Umbilical cord (tissue), 2 donors: ENCODE data around the gene MYO1F. TPM values are rescaled to one million over a fixed set of nuclear protein-coding genes. Genes with fewer than 3 reads are reported as not detected.
"Not testable (repeated sequence)": the region's sequence is repeated elsewhere in the genome, so short reads cannot be mapped to it uniquely, and the experiment has no call there.

ENCODE experiments used
- DNase-seq: peaks from one replicate; pipeline ENCODE4 v3.0.0-alpha.2; 2015; ENCODE audit warnings: low spot score
- total RNA-seq: library from RNA; depleted of rRNA; stranded (reverse); fragments of >200 nt; gene quantifications from one replicate; pipeline ENCODE4 v1.2.3, GENCODE V29; 2014; ENCODE audit warnings: low replicate concordance; ENCODE audit not compliant: insufficient read depth

The MYO1F gene
- total RNA-seq, 1 donor from 2014 or later: 20.2 TPM

DNA sequence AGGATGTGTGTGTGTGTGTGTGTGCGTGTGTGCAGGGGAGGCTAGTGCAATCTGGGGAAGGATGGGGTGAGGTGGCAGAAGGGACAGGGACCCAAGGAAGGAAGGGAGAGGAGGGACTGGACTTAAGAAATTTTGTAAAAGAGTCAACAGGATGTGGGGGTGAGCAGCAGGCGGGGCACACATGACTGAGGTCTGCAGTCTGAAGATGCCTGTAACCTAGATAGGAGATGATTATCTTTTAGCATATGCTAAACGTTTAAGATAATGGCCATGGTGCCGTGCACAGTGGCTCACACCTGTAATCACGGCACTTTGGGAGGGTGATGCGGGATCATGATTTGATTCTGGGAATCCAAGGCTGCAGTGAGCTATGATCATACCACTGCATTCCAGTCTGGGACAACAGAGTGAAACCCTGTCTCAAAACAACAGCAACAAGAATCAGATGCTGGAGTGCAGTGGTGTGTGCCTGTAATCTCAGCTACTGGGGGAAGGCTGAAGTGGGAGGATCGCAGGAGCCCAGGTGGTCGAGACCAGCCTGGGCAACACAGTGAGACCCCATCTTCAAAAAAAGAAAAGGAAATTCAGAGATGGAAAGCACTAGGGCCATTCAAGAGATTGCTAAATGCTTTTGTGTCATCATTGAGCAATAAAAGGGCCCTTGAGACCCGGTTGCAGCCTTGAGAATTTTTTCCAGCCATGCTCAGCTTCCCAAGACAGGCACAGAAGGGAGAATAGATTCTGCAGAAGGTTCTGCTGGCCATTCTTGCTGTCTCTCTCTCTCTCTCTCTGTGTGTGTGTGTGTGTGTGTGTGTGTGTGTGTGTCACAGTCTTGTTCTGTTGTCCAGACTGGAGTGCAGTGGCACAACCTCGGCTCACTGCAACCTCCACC, 59.4 kb downstream of the MYO1F start:
- no peak for DNase-seq

DNA sequence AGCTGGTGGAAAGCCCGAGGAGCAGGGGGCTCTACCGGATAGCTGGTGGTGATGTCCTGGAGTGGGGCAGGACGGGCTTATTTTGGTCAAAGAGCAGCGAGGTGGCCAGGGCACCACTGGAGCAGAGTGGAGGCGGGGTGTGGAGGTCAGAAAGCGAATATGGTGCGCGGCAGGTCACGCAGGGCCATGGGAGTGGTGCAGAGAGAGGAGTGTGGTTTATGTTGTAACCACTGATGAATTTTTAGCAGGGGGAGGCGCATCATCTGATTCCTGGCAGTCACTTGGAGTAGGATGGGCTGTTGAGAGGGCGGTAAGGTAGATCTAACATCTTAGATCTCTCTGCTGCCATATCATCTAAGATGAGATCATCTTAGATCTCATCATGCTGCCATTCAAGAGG, 61.9 kb downstream of the MYO1F start:
- no peak for DNase-seq

DNA sequence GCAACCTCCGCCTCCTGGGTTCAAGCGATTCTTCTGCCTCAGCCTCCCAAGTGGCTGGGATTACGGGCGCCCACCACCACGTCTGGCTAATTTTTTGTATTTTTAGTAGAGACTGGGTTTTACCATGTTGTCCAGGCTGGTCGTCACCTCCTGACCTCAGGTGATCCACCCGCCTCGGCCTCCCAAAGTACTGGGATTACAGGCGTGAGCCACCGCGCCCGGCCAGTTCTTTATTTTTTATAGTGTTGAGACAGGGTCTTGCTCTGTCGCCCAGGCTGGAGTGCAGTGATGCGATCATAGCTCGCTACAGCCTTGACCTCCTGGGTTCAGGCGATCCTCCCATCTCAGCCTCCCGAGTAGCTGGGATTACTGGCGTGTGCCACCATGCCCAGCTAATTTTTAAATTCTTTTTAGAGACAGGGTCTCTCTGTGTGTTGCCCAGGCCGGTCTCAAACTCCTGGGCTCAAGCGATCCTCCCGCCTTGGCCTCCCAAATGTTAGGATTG, 62.7 kb downstream of the MYO1F start:
- DNase-seq: not testable (repeated sequence)

DNA sequence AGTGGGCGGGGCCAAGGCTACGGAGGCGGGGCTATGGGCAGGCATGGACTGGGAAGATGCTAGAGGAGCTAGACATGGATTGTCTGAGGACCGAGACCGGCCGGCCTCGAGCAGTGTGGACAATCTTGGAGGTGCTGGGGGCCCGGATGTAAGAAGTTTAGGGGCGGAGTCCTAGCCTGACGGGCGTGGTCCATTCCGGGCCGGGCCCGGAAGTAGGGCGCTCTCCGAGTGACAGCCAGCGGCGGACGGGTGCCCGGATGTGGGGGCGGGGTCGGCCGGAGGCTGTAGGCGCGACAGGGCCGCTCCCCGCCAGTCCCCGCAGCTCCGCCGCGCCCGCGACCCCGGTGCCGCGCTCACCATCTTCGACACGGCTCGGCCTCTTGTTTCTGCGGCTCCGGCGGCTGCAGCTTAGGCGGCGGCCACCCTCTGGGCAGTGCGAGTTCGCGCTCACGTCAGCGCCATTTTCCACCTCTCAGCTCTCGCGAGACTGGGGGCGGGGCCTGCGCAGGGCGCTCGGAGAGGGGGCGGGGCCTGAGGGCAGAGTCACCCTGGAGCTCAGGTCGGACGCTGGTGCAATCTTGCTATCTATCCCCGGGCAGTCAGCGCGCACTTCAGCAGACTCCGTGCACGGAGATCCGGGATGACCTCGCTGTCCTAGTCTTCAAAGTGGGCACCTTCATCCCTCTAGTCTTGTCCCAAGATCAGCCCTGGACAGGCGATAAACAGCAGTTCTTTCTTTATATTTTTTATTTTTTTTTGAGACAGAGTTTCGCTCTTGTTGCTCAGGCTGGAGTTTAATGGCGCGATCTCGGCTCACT, 63.3 kb downstream of the MYO1F start, which contains the start of gene ZNF414:
Gene ZNF414, minus strand, starts transcription at position 481 of the 818 bp plus-strand sequence. Its CDS starts 121 bp downstream, at position 360.
- DNase-seq: peak; percentile 96

DNA sequence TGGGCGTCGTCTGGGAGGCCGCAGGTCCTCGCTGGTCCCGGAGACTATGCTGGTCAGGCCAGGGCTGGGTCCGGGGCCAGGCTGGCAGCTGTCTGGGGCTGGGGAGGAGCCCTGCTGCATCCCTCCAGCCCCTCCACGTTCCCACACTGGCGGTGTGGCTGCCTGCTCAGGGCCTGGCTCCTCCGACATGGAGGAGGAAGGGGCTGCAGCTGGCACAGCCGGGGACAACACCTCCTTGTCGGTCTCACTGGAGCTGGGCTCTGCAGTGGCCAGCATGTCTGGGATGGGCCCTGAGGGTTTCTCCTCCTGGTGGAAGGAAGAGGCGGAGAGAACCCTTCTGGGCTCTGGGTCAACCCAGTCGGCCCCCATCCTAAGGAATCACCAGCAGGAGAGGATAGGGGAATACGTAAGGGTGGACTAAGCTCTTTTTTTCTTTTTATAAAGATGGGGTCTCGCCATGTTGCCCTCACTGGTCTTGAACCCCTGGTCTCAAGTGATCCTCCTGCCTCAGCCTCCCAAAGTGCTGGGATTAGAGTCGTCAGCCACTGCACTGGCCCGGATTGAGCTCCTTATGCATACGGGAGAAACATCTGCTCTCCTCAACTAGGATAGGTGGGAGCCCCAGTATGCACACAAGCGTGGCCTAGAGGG, 64.1 kb downstream of the MYO1F start:
- DNase-seq: no peak

DNA sequence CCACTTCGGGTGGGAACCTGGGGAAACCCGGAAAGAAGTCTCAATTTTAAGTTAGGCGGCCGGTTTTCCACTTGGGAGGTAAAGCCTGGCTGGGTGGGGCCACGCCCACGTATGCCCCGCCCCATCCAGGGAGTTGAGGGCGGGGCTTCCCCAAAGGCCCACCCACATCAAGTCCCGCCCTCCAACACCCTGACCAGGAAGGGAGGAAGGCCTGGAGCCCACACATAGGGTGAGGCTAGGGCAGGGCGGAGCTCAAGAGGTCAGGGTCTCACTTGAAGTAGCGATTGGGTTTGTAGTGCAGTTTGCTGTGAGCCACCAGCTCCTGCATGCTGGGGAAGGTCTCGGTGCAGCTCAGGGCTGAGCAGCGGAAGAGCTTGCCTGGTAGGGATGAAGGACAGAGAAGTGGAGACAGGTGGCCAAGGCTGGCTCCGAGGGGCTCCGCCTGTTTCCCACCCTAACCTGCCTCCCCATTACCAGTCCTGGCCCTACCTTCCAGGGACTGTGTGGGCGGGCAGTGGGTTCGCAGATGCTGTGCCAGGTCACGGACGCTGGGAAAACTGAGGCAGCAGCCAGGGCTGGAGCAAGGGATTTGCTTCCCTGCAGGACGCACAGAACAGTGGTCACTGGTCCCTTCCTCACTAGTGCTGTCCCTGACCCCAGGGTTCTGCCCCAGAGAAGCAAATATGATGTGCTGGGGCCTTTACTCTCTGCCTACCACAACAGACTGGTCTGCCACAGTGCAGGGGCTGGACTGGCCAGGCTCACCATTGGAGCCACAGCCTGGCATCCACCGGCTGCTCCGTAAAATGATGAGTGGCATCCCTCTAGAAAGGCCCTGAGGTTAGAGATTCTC, 64.9 kb downstream of the MYO1F start:
- DNase-seq: no peak

DNA sequence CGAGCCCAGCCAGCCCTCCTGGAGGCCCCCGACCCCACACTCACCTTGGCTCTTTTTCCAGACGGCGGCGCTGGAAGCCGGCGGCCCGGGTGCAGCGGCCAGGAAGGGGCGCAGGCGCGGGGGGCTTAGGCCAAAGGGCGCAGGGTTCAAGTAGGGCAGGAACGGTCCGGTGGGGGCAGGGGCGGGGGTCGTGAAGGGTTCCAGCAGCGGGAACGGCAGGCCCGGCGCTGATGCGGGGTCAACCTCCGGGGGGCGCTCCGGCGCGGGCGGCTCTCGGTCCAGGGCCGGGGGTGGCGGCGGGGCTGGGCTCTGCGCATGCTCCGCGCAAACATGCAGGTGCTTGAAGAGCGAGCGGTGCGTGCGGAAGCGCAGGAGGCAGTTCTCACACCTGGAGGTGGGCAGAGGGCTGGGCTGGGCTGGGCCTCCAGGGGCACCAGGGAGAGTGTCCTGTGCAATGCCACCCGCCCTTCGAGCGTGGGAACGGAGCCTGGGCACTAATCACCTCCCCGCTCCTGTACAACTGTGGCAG, 65.6 kb downstream of the MYO1F start:
- DNase-seq: no peak

DNA sequence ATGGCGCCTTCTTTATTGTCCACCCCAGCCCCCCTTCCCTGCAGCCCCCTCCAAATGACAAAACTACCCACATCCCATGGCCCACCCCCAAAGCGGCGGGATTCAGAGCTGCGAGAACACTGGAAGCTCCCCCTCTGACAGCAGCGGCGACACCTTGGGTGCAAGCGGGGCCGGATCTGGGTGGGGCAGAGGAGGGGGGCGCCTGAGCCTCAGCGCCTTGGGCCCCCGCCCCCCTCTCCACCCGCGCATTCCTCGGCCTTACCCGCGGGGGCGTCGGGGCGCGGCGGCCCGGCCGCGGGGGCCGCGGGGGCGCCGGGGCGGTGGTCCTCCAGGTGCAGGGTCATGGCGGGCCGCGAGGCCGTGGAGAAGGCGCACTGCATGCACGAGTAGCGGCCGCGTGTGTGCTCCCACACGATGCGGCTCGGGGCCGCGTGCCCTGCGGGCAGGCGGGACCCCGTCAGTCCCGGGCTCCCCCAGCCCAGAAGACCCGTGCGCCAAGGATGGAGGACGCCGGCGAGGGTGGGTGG, 66.6 kb downstream of the MYO1F start:
- DNase-seq: no peak

DNA sequence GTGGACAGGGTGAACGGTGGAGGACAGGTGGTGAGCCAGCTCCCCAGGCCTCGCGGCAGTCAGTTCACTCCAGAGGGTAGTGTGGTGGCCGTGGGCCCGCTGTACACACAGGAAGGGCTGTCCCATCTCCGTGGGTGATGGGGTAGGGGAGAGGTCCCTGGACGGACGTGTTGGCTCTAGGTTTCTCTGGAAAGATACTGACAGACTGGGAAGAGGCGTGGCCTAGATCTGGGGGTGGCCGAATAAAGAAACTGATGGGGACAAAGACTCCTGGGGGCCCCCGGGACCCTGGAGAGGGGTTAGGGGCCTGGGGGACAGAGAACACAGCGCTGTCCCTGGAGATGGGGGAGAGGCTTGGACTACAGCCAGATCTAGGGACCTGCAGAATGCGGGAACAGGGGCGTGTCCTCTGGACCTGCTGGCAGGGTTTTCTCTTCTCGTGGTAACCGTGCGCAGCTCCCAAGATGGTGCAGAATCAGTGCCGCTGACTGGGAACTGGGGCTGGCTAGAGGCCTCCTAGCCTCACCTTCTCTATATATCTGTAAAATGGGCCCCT, 70.8 kb downstream of the MYO1F start:
- no peak for DNase-seq

DNA sequence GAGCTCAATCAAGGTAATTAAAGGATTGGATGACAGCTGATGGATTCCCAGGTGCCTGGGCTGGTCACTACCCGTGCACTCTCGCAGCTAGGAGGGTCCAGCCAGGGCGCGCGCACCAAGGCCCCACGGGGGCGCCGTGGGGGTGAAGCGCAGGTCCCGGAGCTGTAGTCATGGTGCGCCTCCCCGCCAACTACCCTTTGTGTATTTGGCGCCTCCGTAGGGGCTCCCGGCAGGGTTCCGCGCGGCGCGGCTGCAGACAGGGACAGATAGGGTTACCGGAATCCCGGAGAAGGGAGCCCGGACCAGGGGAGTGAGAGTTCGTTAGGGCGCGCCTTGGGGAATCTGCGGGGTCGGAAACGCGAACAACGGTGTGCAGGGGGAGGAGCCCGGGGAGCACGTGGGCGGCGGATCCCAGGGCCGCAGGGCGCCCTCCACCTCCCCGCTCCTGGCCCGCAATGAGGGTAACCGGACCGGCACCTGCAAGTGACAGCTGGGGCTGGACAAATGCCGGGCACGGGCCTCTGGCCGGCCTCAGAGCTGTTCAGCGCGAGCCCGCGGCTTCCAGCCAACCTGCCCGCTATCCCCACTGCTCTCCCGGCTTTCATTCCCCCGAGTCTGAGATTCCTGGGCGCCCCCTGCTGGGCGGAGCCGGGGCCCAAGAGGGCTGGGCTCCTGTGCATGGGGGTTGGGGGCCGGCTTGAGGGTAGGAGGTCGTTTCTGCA, 71.4 kb downstream of the MYO1F start:
- peak; percentile 75 for DNase-seq

DNA sequence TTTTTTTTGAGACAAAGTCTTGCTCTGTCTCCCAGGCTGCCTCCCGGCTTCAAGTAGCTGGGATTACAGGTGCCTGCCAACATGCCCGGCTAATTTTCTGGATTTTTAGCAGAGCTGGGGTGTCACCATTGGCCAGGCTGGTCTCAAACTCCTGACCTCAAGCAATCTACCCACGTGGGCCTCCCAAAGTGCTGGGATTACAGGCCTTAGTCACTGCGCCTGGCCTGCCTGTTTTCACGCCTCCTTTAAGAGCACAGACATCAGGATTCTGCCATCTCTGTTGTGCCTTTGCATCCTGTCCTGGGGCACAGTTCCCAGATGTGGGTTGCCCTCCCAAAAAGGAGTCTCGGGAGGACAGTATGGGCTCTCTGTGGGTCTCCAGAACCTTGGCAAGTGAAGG, 72.3 kb downstream of the MYO1F start:
- DNase-seq: no peak

DNA sequence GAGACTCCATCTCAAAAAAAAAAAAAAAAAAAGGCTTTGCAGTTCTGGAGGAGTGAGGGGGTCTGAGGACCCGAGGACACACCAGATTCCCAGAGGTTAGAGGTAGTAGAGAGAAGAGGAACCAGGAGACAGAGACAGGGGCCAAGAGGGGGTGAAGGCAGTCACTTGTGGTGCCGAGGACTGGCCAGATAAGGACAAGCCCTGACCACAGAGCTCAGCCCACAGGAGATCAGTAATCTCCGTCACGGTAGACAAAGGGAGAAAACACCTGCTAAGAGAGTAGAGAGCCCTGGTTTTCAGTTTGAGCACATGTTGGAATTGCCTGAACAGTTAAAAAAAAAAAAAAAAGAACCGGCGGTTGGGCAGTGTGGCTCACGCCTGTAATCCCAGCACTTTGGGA, 73.1 kb downstream of the MYO1F start:
- DNase-seq: no peak

DNA sequence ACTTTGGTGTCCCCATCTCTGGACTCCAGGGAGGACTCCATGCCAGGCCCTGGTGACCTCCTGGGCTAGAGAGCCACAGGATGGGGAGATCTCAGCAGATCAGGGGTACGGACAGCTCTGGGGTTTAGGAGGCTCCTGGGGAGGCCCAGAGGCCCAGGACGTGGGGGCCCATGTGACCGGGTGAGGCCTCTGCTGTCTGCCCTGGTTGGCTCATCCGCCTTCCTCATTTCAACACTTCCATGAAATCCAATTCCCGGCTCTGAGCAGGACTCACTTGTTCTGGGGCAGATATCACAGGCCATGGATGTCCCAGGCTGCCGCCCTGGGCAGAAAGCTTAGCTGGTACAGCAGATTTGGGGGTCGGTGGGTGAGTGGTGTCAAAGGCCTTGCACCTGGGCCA, 73.7 kb downstream of the MYO1F start:
- DNase-seq: no peak

DNA sequence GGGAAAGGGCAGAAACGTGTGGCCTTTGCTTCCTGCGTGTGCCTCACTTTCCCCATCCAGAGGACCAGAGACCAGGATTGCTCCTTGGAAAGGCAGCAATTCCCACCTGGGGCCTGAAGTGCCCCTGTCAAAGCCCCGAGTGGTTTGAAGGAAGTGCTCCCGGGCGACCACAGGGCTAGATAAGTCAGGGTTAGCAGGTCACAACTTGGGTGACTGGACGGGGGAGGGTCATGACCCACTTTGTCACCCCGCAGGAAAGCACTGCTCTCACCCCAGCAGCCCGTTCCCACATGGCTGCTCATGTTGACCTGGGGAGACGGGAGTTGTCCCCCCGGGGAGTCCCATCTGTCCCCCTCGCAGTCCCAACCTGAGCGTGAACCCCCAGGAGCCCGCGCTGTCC, 75.3 kb downstream of the MYO1F start:
- no peak for DNase-seq

DNA sequence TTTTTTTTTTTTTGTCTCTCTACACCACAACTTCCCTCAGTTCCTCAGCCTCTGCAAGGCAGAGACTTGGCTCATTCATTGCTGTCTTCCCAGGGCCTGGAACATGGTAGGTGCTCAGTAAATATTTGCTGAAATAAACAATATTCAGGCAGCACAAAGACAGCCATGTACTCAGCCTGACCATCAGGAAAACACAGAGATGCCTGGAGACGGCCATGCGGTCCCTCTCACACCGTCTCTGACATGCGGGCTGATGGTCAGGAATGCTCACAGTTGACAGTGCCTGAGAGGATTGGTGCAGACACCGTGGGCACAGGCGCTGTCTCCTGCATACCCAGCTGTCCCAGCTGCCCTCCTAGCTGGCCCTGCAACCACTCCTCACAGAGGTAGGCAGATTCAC, 75.7 kb downstream of the MYO1F start:
- DNase-seq: no peak

DNA sequence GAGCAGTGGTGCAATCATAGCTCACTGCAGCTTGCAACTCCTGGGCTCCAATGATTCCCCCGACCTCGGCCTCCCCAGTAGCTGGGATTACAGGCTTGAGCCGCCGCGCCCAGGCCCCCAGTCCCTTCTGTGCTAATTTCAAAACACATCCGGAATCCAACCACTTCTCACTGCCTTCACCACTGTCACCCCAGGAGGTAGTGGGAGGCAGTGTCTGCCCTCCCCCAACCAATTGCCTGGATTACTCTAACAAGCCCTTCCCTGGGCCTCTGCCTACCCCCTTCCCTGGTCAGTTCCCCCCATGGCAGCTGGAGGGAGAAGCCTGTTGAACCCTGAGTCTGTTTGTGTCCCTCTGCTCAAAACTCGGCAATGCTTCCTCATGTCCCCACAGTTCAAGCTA, 77.1 kb downstream of the MYO1F start:
- no peak for DNase-seq

DNA sequence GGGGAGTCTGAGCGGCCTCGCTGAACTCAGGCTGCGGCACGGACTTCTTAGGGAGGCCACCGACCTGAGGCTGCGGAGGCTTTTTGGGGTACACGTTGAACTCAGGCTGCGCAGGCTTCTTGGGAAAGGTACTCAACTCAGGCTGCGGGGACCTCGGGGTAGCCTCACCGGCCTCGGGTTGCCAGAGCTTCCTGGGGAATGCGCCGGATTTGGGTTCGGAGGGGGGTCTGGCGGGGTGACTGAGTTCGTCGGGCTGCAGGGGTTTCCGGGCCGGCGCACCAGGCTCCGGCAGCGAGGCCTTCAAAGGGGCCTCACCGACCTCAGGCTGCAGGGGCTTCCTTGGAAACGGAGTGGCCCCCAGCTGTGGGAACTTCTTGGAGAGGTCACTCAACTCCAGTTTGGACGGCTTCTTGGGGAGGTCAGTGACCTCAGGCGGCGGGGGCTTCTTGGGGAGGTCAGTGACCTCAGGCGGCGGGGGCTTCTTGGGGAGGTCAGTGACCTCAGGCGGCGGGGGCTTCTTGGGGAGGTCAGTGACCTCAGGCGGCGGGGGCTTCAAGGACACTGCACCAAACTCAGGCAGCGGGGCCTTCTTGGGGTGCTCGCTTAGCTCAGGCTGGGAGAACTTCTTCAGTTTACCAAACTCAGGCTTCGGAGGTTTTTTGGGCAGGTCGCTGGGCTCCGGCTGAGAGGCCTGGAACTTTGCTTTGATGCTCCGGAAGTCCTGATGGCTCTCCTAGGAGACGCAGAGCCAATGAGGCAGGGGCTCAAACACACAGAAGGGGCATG, 78.0 kb downstream of the MYO1F start:
- no peak for DNase-seq

DNA sequence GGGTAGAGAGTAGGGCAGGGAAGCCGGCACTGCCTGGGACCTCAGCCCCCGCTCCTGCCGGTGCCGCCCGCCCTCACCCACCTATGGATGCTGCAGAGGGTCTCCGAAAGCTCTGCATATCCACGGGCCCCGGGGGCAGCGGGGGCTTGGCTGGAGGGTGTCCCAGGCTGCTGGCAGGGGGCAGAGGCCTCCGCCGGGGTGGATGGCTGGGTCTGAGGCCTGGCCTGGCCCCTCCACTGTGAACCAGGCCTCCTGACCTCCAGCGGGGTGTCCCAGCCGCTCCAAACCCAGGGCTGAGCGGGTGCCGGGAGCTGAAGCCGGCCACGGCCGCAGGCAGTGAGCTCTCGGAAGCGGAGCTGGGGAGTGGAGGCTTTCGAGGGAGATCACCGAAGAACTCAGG, 78.9 kb downstream of the MYO1F start:
- no peak for DNase-seq

DNA sequence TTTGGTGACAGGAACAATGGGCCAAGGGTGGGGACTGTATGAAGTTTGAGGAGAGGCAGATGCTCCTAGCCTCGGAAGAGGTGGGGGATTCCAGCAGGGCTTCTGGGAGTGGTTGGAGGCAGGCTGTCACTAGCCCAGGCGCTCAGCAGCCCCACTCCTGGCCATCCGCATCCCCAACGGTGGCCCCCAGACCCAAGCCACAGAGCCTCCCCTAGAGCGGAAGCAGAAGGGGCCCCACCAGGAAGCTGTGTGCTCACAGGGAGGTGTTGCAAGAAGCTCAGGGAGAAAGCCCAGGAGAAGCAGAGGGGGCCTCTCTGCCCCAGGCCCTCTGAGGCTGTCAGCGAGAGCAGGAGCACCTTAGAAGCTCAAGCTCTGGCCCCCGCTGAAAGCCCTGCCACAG, 83.1 kb downstream of the MYO1F start:
- peak; percentile 41 for DNase-seq
